Measurements from ENCODE around the gene NCOR1.
"Not testable (repeated sequence)": the region's sequence is repeated elsewhere in the genome, so short reads cannot be mapped to it uniquely, and the experiment has no call there.

NCOR1 gene

DNA sequence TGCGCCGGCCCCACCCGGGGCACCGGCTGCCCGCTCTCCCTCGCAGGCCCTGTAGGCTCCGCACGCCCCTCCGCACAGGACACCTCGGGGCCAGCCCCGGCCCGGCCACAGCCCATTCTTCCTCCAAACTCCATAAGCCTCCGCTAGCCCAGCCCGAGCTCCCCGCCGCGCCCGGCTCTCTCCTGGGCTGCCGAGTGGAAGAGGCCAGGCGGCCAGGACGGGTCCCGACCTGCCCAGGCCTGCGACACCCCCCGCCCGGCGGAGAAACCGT is 397 bp downstream of the NCOR1 start:
- no peak for DNase-seq (ENCODE audit: low read depth)

DNA sequence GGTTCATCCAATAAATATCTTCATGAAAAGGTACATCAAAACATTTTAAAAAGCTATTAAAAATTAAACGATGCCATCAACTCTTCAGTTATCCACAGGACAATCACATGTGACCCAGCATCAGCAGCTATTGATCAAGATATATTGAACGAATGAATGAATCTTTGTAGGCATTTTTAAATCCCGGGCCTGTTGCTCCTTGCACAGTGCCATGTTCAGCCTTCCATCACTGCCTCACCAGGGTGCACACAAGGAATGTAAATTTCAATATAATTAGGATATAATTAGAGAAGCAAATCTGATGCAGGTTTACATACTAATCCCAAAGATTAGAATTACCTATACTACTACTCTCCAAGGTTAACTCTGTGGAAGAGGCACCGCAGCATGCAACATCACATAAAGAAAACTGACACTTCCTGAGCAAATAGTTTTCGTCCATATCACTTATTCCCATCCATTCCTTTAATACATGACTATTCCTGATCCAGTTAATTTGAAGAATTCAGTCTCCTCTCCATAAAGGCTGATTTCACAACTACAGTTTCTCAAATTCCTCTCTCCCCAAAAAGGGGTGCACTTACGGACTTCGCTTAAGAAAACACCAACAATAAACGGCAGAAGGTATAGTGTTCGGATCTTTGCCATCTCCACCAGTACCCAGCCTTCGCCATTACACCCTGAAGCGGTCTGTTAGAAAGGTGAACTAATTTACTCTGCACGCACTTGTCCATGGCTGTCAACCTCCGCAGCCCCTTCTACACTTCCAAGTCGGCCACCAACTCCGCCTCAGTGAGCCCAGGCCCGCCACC is 938 bp downstream of the NCOR1 start:
- DNase-seq (ENCODE audit: low read depth): no peak

- DNase-seq (ENCODE audit: low read depth): no peak
Observed at GRCh38 chr17:16212793-16213192, 2.5 kb downstream of the NCOR1 start.

DNA sequence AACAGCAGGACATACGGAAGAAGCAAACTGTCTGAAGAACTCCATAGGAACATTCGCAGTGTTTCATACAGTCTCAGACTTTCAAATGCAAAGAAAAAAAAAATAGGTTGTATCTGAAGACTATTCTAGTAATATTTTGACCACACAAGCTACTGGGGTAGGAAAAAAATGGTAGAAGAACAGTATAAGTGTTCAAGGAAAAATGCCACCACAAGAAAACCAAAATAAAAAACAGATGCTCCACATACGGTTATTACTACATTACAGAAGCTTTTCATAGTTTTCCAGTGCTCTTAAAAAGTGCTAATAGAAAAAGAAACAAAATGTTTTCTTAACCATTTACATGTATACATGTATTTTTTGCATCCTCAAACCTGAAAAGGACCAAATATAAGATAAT is 3.7 kb downstream of the NCOR1 start:
- DNase-seq (ENCODE audit: low read depth): no peak

GRCh38 chr17:16204763-16205162 is 10.6 kb downstream of the NCOR1 start:
- not testable (repeated sequence) for DNase-seq (ENCODE audit: low read depth)

- not testable (repeated sequence) for DNase-seq (ENCODE audit: low read depth)
Observed at GRCh38 chr17:16202554-16203500, 12.5 kb downstream of the NCOR1 start.

DNA sequence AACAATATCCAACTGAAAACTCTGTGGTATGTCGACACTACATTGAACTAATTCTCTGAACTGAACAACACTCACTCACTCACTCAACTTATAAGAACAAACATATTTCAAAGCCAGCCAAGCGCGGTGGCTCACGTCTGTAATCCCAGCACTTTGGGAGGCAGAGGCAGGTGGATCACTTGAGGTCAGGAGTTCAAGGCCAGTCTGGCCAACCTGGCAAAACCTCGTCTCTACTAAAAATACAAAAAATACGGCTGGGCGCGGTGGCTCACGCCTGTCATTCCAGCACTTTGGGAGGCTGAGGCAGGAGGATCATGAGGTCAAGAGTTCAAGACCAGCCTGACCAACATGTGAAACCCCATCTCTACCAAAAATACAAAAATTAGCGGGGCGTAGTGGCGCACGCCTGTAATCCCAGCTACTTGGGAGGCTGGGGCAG is 13.6 kb downstream of the NCOR1 start:
- not testable (repeated sequence) for DNase-seq (ENCODE audit: low read depth)

DNA sequence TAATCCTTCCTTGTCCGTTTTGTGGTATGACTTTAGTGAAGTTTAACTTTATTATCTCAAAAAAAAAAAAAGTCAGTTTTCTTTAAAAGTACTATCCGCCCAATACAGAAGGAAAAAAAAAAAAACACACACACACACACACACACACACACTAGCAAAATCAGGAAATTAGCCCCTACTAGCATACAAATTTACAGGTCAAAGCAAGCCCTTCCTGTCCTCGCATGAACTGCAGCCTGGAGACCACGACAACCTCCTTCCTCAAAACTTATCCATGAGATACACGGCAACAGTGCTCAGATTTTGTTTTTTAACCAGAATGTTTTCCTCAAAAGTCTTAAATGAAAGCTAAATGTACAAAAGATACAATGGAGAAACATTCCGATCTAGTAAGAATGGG is 16.2 kb downstream of the NCOR1 start:
- no peak for DNase-seq (ENCODE audit: low read depth)

DNA sequence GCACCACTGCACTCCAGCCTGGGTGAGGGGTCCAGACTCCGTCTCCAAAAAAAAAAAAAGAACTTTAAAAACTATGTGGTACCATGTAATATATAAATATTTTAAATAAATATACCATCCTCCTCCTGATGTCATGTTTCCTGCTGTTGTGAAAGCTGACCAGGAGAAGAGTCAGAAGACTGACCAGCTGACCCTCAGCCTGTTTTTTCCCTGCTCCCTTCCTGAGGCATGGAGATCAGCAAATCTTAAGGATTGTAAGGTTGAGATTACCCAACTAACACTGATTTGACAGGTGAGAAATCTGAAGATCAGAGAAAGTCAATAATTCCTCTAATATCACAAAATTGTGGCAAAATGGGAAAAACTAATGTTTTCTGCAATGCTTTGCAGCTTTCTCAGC is 18.1 kb downstream of the NCOR1 start:
- no peak for DNase-seq (ENCODE audit: low read depth)

DNA sequence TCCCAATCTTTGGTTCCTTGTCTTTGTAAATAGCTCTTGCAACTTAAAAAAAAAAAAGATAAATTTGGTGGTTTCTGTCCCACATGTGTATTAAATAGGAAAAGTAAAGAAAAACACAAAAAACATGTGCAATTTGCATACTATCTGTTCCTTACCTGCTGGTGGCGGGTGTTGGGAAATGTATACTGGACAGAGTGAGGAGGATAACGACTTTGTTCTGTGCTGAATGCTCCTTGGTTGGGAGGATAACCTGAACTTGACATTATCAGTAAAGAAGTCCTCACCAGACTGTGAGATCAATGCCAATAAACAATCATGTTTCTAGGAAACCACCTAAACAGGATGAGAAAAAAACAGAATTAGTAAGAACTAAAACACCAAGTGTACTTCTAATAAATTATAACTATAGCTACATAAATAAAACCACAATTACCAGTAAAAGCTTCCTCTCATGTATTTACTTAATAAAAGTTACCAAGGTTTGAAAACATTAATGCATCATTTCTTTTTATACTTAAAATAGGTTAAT is 21.0 kb downstream of the NCOR1 start:
- not testable (repeated sequence) for DNase-seq (ENCODE audit: low read depth)

DNA sequence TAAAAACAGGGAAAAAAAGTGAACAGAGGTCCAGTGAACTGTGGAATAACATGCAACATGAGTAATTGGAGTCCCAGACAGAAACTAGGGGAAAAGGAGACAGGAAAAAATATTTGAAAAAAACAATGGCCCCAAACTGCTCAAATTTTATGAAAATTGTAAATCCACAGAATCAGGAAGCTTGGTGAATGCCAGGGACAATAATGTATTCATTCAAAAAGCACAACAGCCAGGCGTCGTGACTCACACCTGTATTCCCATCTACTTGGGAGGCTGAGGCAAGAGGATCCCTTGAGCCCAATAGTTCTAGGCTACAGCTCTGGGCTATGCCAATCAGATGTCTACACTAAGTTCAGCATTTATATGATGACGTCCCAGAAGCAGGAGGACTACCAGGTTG is 23.7 kb downstream of the NCOR1 start:
- no peak for DNase-seq (ENCODE audit: low read depth)

DNA sequence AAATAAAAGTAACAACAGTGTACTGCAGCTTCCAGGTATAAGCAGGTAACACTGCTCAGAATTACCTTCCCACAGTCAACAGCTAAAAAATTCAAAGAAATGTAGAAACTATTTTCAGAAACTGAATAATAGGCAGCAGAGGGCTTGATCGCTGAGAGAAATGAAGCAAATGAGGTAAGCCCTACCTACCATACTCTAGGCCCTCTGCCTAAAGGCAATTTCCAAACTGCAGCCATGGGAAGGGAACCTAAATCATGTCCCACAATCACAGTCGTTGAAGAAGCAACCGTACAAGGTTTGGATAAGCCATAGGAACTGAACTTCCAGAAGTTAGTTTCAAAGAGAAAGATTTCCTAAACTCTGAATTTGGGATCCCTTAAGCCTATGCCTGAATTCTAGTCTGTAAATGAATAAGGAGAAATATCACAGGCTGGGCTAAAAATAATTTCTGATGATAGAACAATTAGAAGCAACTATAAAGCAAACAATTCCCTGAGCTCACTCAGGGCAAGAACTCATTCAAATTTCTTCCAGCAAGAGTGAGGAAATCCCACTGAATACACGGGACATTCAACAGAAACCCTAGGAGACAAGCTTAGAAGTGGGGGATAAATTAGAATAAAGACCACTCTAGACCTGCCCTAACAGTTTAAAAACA is 24.5 kb downstream of the NCOR1 start:
- DNase-seq (ENCODE audit: low read depth): no peak

- no peak for DNase-seq (ENCODE audit: low read depth)
Observed at GRCh38 chr17:16189791-16190348, 25.5 kb downstream of the NCOR1 start.

- DNase-seq (ENCODE audit: low read depth): no peak
Observed at GRCh38 chr17:16187642-16188041, 27.7 kb downstream of the NCOR1 start.

GRCh38 chr17:16181581-16181980 is 33.8 kb downstream of the NCOR1 start:
- DNase-seq (ENCODE audit: low read depth): no peak

- DNase-seq (ENCODE audit: low read depth): no peak
Observed at GRCh38 chr17:16178836-16179235, 36.5 kb downstream of the NCOR1 start.

GRCh38 chr17:16171613-16172012 is 43.7 kb downstream of the NCOR1 start:
- DNase-seq (ENCODE audit: low read depth): no peak

- DNase-seq (ENCODE audit: low read depth): not testable (repeated sequence)
Observed at GRCh38 chr17:16166766-16167165, 48.6 kb downstream of the NCOR1 start.

- no peak for DNase-seq (ENCODE audit: low read depth)
Observed at GRCh38 chr17:16158714-16159113, 56.6 kb downstream of the NCOR1 start.

DNA sequence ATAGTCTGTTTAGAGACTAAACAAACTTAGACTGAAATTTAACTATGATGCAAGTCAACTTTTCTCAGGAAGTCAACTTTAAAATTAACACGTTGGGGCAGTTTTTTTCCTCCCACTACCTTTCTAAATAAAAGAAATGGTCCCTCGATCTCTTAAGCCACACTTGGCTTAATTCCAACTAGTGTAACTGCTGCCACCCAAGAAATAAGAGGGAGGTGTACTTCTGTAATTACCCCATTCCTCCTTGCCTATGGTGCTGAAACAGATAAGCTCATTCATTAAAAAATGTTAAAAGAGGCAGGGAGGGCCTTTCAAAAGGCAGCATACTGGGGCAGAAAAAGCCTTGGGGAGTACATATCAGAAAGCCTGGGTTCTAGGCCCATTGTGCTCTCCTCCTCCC is 59.8 kb downstream of the NCOR1 start:
- no peak for DNase-seq (ENCODE audit: low read depth)

GRCh38 chr17:16152326-16152725 is 63.0 kb downstream of the NCOR1 start:
- not testable (repeated sequence) for DNase-seq (ENCODE audit: low read depth)

GRCh38 chr17:16150251-16150856 is 65.0 kb downstream of the NCOR1 start:
- DNase-seq (ENCODE audit: low read depth): no peak

All from GM04504 (cell line).